Left ventricle myocardium superior (tissue), 1 donor: Measurements from ENCODE around the gene GPR141. TPM values are rescaled to one million over a fixed set of nuclear protein-coding genes. Genes with fewer than 3 reads are reported as not detected.

Experiments used
- ATAC-seq: fragments of 200-7000 bp; cut with Tn5 transposase; one replicate; pipeline ENCODE4 v1.9.1; 2020; ENCODE audit warnings: mild to moderate bottlenecking, moderate library complexity
- DNase-seq: peaks from one replicate; pipeline ENCODE4 v3.0.0-alpha.2; 2020
- intact Hi-C: fragments of 100-400 bp; cut with micrococcal nuclease; formaldehyde crosslinking; loops from one replicate; pipeline ENCODE4 v1.11.0; 2022
- total RNA-seq: library from RNA; stranded (reverse); fragmentation: NEBNext Ultra II Directional; extraction: Animal tissue kit (Norgen Biotek cat#: 25700); gene quantifications from one replicate; pipeline ENCODE4 v1.2.1, GENCODE V29; 2021
- donor health status: DM: no; HTN: yes; CAD: no; lungs with severe emphysema.

The GPR141 gene
- total RNA-seq, 1 donor from 2014 or later, result 0.64 TPM

DNA sequence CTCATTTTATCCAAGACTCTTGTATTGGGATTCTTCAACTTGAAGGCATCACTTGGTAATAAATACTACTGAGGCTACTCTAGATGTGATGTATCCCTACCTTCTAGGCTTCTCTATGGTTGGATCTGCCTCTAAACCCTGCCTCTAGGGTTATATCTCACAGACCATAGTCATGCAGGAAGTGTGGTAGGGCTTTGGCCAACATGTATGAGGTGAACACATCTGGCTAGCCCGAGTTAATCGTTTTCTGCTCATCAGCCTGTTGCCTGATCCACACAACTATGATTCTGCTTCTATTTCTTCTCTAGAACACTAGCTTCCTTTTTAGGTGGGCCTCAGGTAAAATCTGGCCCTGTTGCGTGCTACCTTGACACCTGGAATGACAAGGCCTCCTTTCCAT lies 86.2 kb downstream of the GPR141 start:
- intact Hi-C loops, result no loop called here
- DNase-seq (no peak), ATAC-seq (no peak)

GRCh38 chr7:37770838-37771237 lies 87.3 kb downstream of the GPR141 start:
- intact Hi-C loops, result no loop called here
- ATAC-seq (no peak), DNase-seq (no peak)

DNA sequence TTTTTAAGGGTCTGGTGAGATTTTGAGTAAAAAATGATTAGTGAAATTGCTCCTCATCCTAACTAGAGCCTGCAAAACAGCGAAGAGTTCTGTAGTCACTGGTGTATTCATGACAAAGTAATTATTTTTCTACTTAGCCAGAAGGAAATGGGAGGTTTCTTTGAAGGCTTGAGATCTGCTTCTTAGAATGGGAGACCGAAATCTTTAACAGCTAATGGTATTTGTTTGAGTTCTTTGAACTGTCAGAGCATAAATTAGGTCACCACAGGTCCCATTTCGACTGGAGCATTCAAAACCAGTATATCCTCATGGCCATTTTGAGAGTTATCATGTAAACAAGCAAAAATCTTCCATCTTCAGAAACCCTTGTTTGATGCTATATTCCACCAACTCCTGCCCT lies 87.8 kb downstream of the GPR141 start:
- intact Hi-C loops, result no loop called here

DNA sequence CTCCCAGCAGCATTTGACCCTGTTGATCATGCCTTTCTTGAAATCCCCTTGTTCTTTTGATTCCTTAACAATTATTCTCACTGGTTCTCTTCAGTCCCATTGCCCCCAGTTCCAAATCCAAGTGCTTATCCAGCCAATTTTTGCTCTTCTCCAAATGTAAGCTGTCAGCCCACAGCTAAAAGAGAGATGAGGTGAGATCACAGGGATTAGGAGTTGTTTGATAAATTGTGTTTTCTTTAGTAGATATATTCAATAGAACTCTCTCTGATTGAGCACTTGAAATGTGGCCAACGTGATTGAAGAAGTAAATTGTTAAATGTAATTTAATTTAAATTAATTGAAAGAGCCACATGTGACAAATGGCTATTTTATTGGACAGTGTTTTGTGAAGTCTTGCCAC lies 88.2 kb downstream of the GPR141 start:
- ATAC-seq, result no peak
- intact Hi-C loops, result no loop called here
- DNase-seq, result no peak

More for the DNA sequence above, 87.8 kb downstream of the GPR141 start:
- DNase-seq (no peak), ATAC-seq (no peak)

DNA sequence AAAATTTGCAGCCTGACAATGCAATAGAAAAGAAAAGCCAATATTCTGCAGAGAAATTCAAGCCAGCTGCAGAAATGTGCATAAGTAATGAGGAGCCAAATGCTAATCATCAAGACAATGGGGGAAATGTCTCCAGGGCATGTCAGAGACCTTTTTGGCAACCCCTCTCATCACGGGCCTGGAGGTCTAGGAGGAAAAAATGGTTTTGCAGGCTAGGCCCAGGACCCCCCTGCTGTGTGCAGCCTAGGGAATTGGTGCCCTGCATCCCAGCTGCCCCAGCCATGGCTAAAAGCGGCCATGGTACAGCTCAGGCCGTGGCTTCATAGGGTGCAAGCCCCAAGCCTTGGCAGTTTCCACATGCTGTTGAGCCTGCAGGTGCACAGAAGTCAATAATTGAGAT lies 92.4 kb downstream of the GPR141 start:
- intact Hi-C loops, result no loop called here
- DNase-seq, result no peak
- ATAC-seq, result no peak

GRCh38 chr7:37781156-37781555 lies 97.6 kb downstream of the GPR141 start:
- DNase-seq (no peak), ATAC-seq (no peak)
- intact Hi-C loops, result no loop called here

DNA sequence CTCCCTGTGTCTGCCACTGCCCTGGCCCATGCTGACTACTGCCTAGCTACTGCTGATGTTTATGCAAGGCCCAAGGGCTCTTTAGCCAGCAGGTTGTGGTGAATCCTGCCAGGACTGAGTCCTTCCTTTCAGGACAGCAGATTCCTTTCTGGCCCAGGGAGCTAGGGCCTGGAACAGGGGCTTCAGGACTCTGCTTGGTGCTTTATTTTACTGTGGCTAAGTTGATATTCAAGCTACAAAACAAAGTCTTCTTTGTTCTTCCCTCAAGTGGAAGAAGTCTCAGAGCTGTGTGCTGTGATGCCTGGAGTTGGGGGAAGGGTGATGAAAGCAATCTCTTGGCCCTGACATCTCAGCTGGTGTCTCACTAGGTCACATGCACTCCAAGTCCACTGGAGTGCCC lies 98.6 kb downstream of the GPR141 start:
- DNase-seq (no peak), ATAC-seq (no peak)
- intact Hi-C loops, result no loop called here

DNA sequence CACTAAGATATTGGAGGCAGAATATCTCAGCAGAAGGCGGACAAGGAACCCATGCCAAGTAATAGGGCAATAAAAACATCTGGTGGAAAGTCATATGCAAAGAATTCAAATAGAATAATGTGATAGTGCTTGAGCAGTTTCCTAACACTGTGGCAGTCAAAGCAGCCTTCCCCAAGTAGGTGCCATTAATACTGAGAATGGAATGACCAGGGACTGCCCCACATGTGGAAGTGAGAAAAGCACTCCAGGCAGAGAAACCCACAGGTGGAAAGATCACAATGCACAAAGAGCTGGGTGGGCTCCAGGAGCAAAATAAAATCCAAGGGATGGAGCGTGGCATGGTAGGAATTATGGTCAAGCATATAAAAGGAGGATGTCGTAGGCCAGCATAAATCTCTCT lies 100.4 kb downstream of the GPR141 start:
- DNase-seq (no peak), ATAC-seq (no peak)
- intact Hi-C loops, result no loop called here

- no peak for DNase-seq
- intact Hi-C loops, result no loop called here
- ATAC-seq, result peak; percentile 29
Observed at GRCh38 chr7:37786741-37787569, 103.4 kb downstream of the GPR141 start.

Other genes starting within 250 kb of the GPR141 start
- gene ELMO1, start 234.9 kb upstream of the GPR141 start, total RNA-seq, result 13.0 TPM
- not detected for gene NME8, start 164.8 kb downstream of the GPR141 start, total RNA-seq
- 1.0 TPM for gene SFRP4, start 233.1 kb downstream of the GPR141 start, total RNA-seq
- 36.7 TPM for gene EPDR1, start 236.9 kb downstream of the GPR141 start, total RNA-seq